Measurements from ENCODE around the gene C20orf141.

Gene C20orf141

GRCh38 chr20:2851086-2851485, 36.3 kb downstream of the C20orf141 start:
- no peak for DNase-seq

GRCh38 chr20:2858591-2858990, 43.8 kb downstream of the C20orf141 start:
- DNase-seq, result no peak

- no peak for DNase-seq
Measured at GRCh38 chr20:2859330-2860121, 44.7 kb downstream of the C20orf141 start.

- no peak for DNase-seq
Measured at GRCh38 chr20:2864626-2865025, 49.8 kb downstream of the C20orf141 start.

- no peak for DNase-seq
Measured at GRCh38 chr20:2865101-2865500, 50.3 kb downstream of the C20orf141 start.

Data from fibroblast of skin of right quadriceps (primary cell).